ENCODE results near the gene LRIG1.

LRIG1 gene

DNA sequence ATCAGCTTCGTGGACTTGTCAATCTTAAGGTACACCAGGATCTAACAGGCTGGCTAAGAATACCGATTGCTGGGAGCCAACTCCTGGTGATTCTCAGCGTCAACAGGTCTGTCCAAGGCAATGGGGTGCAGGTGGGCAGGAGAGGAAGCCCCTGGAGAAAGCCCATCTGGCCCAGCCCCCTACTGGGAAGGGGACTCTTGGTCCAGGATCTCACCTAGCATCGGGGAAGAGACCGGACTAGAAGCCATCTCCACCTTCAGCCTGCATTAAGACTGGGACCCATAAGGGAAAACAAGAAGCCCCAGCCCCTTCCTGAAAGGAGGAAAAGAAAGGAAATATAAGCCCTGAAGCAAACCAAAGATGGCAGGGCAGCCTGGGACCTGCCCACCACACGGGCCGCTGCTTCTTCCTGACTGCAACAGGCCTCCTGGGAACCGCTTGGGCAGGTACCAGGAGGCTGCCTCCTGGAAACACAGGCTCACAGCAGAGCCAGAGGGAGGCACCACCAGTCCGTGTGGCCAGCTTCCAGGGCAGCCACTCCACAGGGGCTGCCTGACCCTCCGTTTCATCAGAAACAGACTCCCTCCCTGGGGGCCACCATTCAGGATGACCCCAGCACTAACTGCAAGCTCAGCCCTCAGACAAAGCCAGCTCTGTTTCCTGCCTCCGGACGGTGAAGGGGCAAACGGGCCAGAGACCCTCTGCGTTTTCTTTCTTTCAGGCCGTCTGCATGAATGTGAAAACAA, 100.2 kb downstream of the LRIG1 start:
- no peak for DNase-seq

- DNase-seq: no peak
These were observed 101.1 kb downstream of the LRIG1 start for GRCh38 chr3:66399529-66400232.

DNA sequence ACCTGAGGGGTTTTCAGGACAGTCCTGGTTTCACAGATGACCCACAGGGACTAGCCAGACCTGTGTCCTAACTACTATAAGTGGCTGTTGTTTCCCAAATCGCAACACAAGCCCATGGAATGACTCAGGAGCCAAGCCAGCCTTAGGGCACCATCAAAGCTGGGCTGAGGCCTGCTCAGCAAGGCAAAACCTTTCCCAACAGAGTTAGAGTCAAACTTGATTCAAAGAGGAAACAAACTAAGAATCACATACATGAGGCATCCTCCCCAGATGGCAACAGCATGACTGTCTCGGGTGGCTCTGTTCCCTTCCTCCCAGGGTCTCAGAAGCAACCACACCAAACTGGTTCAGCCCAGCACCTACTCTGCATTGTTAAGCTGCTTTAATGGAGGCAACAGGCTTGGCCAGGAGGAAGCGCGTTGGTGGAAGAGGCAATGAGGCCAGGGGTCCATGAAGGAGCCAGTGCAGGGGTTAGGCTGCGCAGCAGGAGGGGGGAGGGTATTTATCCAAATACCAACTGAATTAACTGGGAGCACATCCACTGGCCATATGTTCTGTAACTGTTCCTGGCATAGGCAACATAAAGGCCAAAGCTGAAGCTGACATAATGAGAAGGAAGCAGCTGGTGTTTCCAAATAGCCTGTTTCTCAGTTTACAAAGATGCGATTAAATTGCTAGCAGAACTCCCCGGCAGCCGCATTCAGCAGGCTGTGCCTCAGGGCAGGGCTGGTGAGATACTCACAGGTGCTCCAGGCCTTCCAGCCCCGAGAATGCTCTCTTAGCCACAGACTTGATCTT, 102.4 kb downstream of the LRIG1 start:
- no peak for DNase-seq

- DNase-seq: peak; percentile 51
These were observed 103.1 kb downstream of the LRIG1 start for GRCh38 chr3:66397745-66398144.

- DNase-seq: no peak
These were observed 103.9 kb downstream of the LRIG1 start for GRCh38 chr3:66396888-66397287.

- DNase-seq: no peak
These were observed 104.6 kb downstream of the LRIG1 start for GRCh38 chr3:66396161-66396760.

GRCh38 chr3:66395635-66396034, 105.2 kb downstream of the LRIG1 start:
- DNase-seq: no peak

DNA sequence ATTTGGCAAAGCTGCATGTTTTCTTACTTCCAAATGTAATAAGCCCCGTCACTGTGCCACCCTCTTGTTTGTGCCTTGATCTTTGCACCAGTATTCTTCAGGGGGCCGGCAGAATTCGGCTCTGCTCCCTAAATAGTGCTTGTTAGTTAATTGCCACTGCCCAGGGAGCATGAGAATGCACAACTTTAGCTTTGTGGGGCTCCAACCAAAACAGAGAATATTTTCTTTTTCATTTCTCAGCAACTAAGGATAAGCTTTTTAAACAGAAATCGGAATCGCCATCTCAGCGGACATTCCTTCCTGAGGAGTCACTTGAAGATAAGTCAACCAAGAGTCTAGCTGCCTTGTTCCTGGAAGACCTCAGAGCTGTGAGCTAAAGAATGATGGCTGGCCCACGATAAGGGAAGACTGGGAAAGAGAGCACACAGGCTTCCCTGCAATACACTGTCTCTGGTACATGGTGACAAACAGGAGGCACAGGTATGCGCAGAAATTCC, 106.0 kb downstream of the LRIG1 start:
- peak; percentile 40 for DNase-seq

DNA sequence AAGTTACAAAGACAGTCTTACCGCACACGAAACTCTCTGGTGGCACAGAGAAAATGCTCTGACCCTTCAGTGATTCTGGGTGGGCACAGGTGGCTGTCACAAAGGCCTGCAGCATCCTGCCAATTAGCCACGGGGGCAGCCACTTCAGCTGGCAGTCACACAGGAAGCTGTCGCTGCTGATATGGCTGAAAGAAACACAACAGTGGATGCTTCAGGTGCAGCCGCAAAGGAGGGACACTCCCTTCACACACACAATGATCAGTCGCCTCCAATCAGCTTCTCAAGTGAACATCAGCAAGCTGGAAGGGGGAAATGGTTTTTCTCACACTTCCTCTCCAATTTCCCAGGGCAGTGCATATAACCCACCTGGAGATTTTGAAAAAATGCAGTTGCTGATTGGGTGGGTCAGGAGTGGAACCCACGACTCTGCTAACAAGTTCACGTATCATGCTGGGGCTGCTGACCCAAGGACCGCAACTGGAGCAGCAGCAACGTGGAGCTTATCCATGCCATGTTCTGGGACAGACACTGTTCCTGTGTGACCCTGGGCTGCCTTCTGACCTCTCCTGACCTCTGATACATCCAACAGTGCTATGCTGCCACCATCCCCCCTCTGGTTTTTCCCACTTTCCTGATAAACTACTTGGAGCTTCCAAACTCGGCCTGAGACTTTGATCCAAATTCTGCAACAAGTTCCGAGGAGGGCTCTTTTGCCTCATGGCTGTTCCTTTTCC, 106.6 kb downstream of the LRIG1 start:
- no peak for DNase-seq

DNA sequence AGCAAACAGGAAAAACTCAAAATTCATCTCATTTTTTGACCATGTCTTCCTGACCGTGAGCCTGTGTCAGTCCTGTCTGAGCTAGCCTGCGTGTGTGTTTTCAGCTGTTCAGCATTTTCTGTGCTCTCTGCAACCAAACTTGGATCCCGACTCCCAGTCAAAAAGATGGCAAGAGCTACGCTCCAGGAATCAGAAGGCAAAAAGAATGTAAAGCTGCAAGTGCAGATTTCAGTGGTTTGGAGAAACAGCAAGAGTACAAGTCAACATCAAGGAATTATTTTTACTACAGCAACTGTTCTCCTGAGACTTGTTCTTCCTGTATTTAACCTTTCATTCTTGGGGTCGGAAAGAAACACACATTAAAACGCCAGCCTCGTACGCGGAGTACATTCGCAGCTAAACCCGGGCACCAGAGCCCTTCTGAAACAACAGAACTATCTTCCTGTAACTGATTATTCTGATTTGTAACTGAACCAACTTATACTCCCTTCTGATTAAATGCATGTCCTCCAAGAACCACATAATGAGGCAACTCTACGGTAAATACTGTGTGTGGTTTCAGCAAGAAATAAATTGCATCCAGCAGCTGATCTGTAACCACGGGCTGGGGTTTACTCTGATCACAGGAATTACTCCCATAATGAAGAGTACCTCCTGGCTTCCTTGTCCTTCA, 107.4 kb downstream of the LRIG1 start:
- DNase-seq: peak; percentile 63

DNA sequence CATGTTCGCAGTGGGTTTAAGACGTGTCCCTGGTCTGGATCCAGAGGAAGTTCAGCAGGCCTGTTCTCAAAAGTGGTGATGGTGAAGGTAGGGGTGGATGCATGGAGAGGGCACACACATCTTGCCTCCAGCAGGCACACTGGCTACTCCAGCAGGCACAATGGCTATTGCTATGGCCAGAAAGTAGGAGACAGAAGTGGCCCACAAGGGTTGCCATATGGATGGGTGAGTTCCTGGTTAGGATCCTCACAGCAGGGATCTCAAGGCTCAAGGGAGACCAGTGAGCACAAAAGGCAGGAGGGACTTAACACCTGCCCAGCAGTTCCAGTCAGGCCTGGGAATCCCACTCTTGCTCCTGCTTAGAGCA, 107.9 kb downstream of the LRIG1 start:
- DNase-seq: no peak

- DNase-seq: no peak
These were observed 108.3 kb downstream of the LRIG1 start for GRCh38 chr3:66392512-66392911.

DNA sequence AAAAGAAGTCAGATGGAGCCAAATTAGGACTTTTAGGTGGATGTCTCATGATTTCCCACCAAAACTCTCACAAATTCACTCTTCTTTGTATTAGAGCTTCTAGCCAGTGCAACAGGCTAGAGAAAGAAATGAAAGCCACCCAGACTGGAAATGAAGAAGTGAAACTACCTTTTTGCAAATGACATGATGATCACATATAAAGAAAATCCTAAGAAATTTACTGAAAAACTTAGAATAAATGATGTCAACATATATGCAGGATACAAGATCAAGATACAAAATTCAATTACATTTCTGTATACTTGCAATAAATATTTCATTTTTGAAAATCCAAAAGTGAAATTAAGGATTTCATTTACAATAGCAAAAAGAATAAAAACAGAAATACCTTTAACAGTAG, 110.8 kb downstream of the LRIG1 start:
- no peak for DNase-seq

DNA sequence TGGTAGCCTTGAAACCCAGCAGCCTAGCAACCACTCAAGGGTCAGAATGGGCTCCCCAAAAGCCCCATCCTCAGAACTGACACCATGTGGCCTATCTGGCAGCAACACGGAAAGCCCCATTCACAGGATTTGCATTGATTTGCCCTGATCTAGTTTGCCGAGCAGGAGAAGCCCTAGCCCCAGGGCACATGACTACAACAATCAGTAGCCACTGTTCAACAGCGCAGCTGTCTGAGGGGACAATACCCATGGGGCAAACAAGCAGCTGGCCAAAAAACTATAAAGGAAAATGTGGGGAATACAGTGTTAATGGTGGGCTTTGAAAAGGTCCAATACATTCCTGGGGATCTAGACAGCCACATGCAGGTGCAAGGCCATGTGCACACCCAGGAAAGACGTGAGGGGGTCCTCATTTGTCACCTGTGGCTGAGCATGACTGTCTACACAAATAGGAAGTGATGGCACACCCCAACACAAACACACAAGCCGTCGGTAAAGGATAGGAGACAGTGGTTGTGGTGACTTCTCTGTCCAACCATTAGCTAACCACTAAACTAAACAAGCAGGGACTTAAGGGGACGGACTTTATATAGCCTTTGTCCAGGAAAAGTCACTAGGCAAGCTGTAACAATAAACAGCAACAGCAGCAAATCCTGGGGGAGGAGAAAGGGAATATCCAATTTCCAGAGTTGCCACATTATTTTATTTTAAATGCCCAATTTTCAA, 113.7 kb downstream of the LRIG1 start:
- DNase-seq: no peak

DNA sequence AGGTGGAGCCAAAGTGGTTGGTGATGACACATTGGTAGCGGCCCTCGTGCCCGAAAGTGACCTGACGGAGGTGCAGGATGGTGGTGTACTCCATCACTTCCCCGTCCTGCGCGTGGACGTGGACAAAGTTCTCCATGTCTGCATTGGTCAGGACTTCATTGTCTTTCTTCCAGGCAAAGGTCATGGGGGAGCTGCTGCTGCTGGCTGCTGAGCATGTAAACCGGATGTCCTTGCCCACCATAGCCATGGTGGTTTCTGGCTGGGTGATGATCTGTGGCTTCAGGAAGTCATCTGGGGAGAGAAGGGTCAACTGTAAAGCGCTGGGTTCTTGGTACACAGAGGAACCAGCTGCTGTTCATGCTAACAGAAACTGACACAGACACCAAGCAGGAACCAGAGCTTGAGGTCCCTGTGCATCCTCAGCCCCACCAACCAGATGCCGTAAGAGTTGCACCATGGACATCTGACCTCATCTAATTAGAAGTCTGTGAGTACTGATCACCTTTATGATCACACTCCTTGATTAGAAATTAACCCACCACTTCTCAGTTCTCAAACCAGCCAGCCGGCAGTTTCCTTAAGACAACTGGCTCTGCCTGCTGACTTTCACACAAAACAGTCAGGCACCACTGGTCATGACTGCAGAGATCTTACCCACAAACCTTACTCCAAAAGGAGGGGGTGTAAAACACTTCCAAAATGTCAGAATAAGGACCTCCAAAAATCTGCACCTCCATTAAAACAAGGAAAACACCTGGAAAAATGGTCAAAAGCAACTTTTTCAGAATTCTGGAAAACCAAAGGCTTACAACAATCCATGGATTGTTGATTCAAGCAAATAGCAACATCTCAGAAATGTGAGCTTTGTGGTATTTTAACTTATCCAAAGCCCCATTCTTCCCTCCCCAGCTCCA, 114.6 kb downstream of the LRIG1 start:
- DNase-seq: no peak

DNA sequence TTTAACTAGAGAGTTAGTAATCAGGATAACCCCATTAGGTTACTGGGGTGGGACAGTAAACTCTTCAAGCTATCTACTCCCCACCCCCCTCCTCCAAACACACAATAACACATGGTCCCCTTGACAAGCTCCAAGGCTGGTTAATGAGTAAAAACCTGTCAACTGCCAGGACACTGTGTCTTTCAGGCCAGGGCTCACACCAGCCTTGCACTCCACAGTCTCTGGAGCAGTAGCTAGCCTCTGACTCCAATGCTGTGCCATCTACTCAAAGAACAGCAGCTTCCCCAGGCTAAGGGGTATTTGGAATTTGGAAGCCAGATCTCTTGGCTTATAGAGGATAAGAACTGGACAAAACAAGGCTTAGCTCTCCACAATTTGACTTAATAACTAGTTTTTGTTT, 115.8 kb downstream of the LRIG1 start:
- no peak for DNase-seq

DNA sequence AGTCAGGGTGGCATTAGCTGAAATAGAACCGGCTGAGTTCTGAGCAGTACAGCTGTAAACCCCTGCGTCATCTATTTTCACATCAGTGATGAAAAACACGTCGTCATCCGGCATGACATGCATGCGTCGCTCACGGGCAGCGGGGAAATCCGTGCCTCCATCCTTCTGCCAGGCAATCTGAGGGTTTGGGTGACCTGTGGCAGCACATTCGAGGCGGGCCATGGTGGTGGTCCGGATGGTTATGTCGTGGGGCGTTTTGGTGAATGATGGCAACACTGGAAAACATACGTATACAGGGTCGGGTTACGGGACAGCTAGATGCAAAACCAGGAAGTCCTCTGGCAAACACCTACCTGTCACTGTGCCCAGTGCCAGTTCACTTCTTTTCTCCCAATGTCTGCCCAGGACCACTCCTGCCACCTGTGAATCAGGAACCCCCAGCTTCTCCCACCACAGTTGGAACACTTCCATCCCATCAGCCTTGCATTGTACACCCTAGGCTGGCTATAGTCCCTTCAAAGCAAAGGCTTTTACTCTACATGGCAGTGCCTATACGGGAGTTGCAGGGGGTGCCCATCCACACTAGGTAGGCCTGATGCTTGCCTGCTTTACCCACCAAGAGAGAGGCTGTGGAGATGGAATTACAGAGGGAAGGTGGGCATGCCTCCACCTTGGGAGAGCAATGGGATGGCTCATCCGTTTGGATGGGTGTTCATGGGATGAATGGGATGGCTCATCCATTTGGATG, 116.7 kb downstream of the LRIG1 start:
- DNase-seq: no peak

- no peak for DNase-seq
These were observed 117.8 kb downstream of the LRIG1 start for GRCh38 chr3:66383023-66383422.

- DNase-seq: no peak
These were observed 118.7 kb downstream of the LRIG1 start for GRCh38 chr3:66382142-66382541.

Data from fibroblast of upper back skin (primary cell).